Measurements from ENCODE around the gene TTLL3. TPM values are rescaled to one million over a fixed set of nuclear protein-coding genes. Genes with fewer than 3 reads are reported as not detected.

Gene TTLL3
- total RNA-seq, 1 donor from 2014 or later, result 42.2 TPM

DNA sequence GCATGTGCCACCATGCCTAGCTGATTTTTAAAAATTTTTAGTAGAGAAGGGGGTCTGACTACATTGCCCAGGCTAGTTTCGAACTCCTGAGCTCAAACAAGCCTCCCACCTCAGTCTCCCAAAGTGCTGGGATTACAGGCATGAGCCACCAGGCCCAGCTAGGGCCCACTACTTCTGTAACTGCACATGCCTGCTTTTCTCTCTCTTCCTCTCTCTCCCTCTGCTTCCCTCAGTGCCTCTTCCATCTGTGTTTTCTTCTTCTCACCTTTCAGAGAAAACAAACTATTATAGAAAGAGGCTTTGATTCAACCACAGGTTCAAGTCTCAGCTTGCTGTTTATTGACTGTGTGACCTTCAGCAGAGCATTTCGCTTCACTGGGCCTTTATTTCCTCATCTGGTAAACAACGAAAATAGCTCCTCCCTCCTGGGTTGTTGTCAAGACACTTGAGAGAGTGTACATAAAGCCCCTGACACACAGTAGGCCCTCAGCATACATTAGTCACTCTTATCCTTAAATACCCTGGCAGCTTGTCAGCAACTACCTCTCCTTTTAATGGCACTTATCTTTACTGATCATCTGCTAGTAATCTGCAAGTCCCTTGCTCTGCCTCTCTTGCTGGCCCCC lies 28.0 kb upstream of the TTLL3 start:
- H3K4me1 Mint-ChIP-seq (ENCODE audit: unreplicated experiment), result no peaks in the 10 kb centered on the region
- no peaks in the 10 kb centered on the region for H3K9me3 Mint-ChIP-seq

DNA sequence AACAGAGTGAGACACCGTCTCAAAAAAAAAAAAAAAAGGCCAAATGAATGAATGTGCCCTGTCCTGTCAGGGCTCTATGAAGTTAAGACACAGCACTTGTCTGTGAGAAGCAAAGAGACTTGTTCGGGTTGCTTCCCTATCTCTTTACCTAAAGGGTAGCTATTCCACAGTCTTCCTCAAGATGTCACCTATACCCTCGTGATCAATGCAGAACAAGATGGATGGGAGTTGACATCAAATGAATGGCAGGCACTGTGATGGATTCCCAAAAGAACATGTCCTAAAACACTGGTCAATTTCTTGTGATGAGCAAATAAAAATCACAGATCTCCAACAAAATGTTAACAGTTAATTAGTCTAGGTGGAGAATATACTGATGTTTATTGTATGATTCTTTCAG lies 27.3 kb upstream of the TTLL3 start:
- no peaks in the 10 kb centered on the region for H3K4me1 Mint-ChIP-seq (ENCODE audit: unreplicated experiment)
- no peak overlapping the region for H3K4me3 Mint-ChIP-seq

More for the DNA sequence above, 28.0 kb upstream of the TTLL3 start:
- no peak overlapping the region for H3K27ac Mint-ChIP-seq
- peaks cover 20% of the 10 kb centered on the region for H3K36me3 Mint-ChIP-seq
- no peak overlapping the region for H3K4me3 Mint-ChIP-seq
- no peak for DNase-seq (ENCODE audit: extremely low spot score, unreplicated experiment)
- TF ChIP-seq, protein P1, sequence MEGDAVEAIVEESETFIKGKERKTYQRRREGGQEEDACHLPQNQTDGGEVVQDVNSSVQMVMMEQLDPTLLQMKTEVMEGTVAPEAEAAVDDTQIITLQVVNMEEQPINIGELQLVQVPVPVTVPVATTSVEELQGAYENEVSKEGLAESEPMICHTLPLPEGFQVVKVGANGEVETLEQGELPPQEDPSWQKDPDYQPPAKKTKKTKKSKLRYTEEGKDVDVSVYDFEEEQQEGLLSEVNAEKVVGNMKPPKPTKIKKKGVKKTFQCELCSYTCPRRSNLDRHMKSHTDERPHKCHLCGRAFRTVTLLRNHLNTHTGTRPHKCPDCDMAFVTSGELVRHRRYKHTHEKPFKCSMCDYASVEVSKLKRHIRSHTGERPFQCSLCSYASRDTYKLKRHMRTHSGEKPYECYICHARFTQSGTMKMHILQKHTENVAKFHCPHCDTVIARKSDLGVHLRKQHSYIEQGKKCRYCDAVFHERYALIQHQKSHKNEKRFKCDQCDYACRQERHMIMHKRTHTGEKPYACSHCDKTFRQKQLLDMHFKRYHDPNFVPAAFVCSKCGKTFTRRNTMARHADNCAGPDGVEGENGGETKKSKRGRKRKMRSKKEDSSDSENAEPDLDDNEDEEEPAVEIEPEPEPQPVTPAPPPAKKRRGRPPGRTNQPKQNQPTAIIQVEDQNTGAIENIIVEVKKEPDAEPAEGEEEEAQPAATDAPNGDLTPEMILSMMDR (conservative IDR thresholded peaks at IDR 0.05), result no peak
- H3K27me3 Mint-ChIP-seq, result no peaks in the 10 kb centered on the region

DNA sequence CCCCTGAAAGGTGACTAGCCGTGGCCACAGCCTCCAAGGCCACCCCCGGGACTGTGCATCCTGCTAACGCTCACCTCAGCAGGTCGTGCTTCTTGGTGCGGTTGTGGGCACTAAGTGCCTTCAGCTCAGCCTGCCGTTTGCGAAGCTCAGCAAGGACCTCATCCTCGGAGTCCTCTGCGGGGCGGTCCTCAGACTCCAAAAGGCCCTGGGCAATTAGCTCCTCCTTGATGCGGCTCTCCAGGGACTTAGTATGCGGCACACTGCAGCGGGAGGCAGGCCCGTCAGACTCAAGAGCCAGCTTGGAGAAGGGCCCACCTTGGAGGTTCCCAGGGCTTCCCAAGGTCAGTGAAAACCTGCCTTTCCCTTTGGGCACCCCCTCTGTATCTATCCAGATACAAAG lies 26.1 kb upstream of the TTLL3 start:
- Mint-ChIP-seq H3K36me3 (peaks cover 28% of the 10 kb centered on the region), H3K4me1 (ENCODE audit: unreplicated experiment) (no peaks in the 10 kb centered on the region), H3K27me3 (no peaks in the 10 kb centered on the region), H3K9me3 (no peaks in the 10 kb centered on the region), H3K27ac (no peak overlapping the region), H3K4me3 (no peak overlapping the region)
- DNase-seq (ENCODE audit: extremely low spot score, unreplicated experiment), result no peak
- TF ChIP-seq, protein P1 (conservative IDR thresholded peaks at IDR 0.05), result no peak

More for the DNA sequence above, 27.3 kb upstream of the TTLL3 start:
- Mint-ChIP-seq H3K27ac (no peak overlapping the region), H3K27me3 (no peaks in the 10 kb centered on the region), H3K36me3 (peaks cover 27% of the 10 kb centered on the region), H3K9me3 (no peaks in the 10 kb centered on the region)
- TF ChIP-seq, protein P1 (conservative IDR thresholded peaks at IDR 0.05), result no peak
- DNase-seq (ENCODE audit: extremely low spot score, unreplicated experiment), result no peak

DNA sequence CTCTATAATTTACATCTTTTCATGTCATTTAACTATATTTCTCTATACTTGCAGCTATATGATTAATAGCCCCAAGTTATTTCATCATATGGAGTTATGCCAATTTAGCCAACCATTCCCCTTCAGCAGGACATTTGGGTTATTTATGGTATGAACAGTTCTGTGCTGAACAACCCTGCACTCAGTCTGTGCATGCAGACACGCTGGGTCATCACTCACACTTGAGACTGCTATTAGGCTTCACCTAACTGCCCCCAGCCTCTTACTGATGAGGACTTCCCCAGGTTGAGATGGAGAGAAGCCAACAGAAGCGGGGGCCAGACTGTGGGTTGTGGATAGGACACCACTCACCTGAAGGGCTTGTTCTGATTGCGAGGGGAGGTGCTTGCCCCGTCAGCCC lies 25.1 kb upstream of the TTLL3 start:
- no peaks in the 10 kb centered on the region for H3K27me3 Mint-ChIP-seq
- H3K9me3 Mint-ChIP-seq, result no peaks in the 10 kb centered on the region
- TF ChIP-seq, protein P1 (conservative IDR thresholded peaks at IDR 0.05), result no peak
- peaks cover 32% of the 10 kb centered on the region for H3K36me3 Mint-ChIP-seq
- no peak for DNase-seq (ENCODE audit: extremely low spot score, unreplicated experiment)
- no peak overlapping the region for H3K27ac Mint-ChIP-seq
- H3K4me3 Mint-ChIP-seq, result no peak overlapping the region
- H3K4me1 Mint-ChIP-seq (ENCODE audit: unreplicated experiment), result no peaks in the 10 kb centered on the region

DNA sequence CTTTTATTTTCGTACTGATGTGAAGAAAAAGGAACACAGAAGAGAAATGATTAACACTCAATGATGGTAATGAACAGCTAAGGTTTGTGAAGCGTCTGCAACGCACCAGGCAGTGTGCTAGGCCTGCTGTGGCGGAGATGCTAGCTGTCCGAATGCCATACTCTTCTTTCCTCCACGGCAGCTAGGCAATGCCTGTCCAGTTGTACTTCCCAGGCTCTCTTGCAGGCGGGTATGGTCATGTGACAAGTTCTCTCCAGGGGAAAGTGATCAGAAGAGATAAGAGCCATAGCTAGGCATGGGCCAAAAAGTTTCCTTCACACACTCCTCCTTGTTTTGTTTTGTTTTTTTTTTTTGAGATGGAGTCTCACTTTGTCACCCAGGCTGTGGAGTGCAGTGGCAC lies 24.5 kb upstream of the TTLL3 start:
- H3K36me3 Mint-ChIP-seq, result peaks cover 32% of the 10 kb centered on the region
- no peak overlapping the region for H3K4me3 Mint-ChIP-seq
- no peaks in the 10 kb centered on the region for H3K4me1 Mint-ChIP-seq (ENCODE audit: unreplicated experiment)

More for the DNA sequence above, 24.5 kb upstream of the TTLL3 start:
- Mint-ChIP-seq H3K27ac (no peak overlapping the region), H3K9me3 (no peaks in the 10 kb centered on the region), H3K27me3 (no peaks in the 10 kb centered on the region)
- TF ChIP-seq, protein P1 (conservative IDR thresholded peaks at IDR 0.05), result no peak
- DNase-seq (ENCODE audit: extremely low spot score, unreplicated experiment), result no peak
